ENCODE results near the gene CD276.
"Not testable (repeated sequence)": the region's sequence is repeated elsewhere in the genome, so short reads cannot be mapped to it uniquely, and the experiment has no call there.

Gene CD276

GRCh38 chr15:73722425-73722824, 38.2 kb downstream of the CD276 start:
- no peaks in the 10 kb centered on the region for H3K36me3 ChIP-seq (ENCODE audit: control insufficient read depth in 1 of 2, insufficient read depth in 2 of 2, low read length in 2 of 2)
- no peak overlapping the region for H3K9ac ChIP-seq (ENCODE audit: low read depth in 1 of 2, low read length in 2 of 2)
- no peaks in the 10 kb centered on the region for H3K4me1 ChIP-seq (ENCODE audit: control insufficient read depth in 1 of 2, insufficient read depth in 2 of 2, low read length in 2 of 2)
- H3K27me3 ChIP-seq (ENCODE audit: control insufficient read depth in 1 of 2, insufficient read depth in 2 of 2, low read length in 2 of 2), result no peaks in the 10 kb centered on the region
- no peak overlapping the region for H3K27ac ChIP-seq (ENCODE audit: low read depth, low read length)
- H3K4me3 ChIP-seq (ENCODE audit: low read depth in 1 of 2, low read length in 2 of 2), result no peak overlapping the region
- H3K9me3 ChIP-seq (ENCODE audit: control insufficient read depth in 1 of 2, low read length in 2 of 2), result no peaks in the 10 kb centered on the region

- Histone ChIP-seq H3K27ac (ENCODE audit: low read depth, low read length) (no peak overlapping the region), H3K4me1 (ENCODE audit: control insufficient read depth in 1 of 2, insufficient read depth in 2 of 2, low read length in 2 of 2) (no peaks in the 10 kb centered on the region), H3K9ac (ENCODE audit: low read depth in 1 of 2, low read length in 2 of 2) (no peak overlapping the region), H3K27me3 (ENCODE audit: control insufficient read depth in 1 of 2, insufficient read depth in 2 of 2, low read length in 2 of 2) (no peaks in the 10 kb centered on the region), H3K9me3 (ENCODE audit: control insufficient read depth in 1 of 2, low read length in 2 of 2) (no peaks in the 10 kb centered on the region), H3K36me3 (ENCODE audit: control insufficient read depth in 1 of 2, insufficient read depth in 2 of 2, low read length in 2 of 2) (no peaks in the 10 kb centered on the region), H3K4me3 (ENCODE audit: low read depth in 1 of 2, low read length in 2 of 2) (no peak overlapping the region)
Measured at GRCh38 chr15:73723191-73723590, 39.0 kb downstream of the CD276 start.

GRCh38 chr15:73724212-73724611, 40.0 kb downstream of the CD276 start:
- Histone ChIP-seq H3K27me3 (ENCODE audit: control insufficient read depth in 1 of 2, insufficient read depth in 2 of 2, low read length in 2 of 2) (no peaks in the 10 kb centered on the region), H3K27ac (ENCODE audit: low read depth, low read length) (no peak overlapping the region), H3K36me3 (ENCODE audit: control insufficient read depth in 1 of 2, insufficient read depth in 2 of 2, low read length in 2 of 2) (no peaks in the 10 kb centered on the region), H3K4me3 (ENCODE audit: low read depth in 1 of 2, low read length in 2 of 2) (no peak overlapping the region), H3K9me3 (ENCODE audit: control insufficient read depth in 1 of 2, low read length in 2 of 2) (no peaks in the 10 kb centered on the region), H3K9ac (ENCODE audit: low read depth in 1 of 2, low read length in 2 of 2) (no peak overlapping the region), H3K4me1 (ENCODE audit: control insufficient read depth in 1 of 2, insufficient read depth in 2 of 2, low read length in 2 of 2) (no peaks in the 10 kb centered on the region)

GRCh38 chr15:73727330-73727976, 43.3 kb downstream of the CD276 start:
- H3K27me3 ChIP-seq (ENCODE audit: control insufficient read depth in 1 of 2, insufficient read depth in 2 of 2, low read length in 2 of 2), result no peaks in the 10 kb centered on the region
- H3K9ac ChIP-seq (ENCODE audit: low read depth in 1 of 2, low read length in 2 of 2), result no peak overlapping the region
- no peaks in the 10 kb centered on the region for H3K4me1 ChIP-seq (ENCODE audit: control insufficient read depth in 1 of 2, insufficient read depth in 2 of 2, low read length in 2 of 2)
- no peaks in the 10 kb centered on the region for H3K9me3 ChIP-seq (ENCODE audit: control insufficient read depth in 1 of 2, low read length in 2 of 2)
- H3K36me3 ChIP-seq (ENCODE audit: control insufficient read depth in 1 of 2, insufficient read depth in 2 of 2, low read length in 2 of 2), result no peaks in the 10 kb centered on the region
- H3K4me3 ChIP-seq (ENCODE audit: low read depth in 1 of 2, low read length in 2 of 2), result no peak overlapping the region
- no peak overlapping the region for H3K27ac ChIP-seq (ENCODE audit: low read depth, low read length)

- H3K4me3 ChIP-seq (ENCODE audit: low read depth in 1 of 2, low read length in 2 of 2); H3K36me3 ChIP-seq (ENCODE audit: control insufficient read depth in 1 of 2, insufficient read depth in 2 of 2, low read length in 2 of 2); H3K27ac ChIP-seq (ENCODE audit: low read depth, low read length); H3K9me3 ChIP-seq (ENCODE audit: control insufficient read depth in 1 of 2, low read length in 2 of 2); H3K4me1 ChIP-seq (ENCODE audit: control insufficient read depth in 1 of 2, insufficient read depth in 2 of 2, low read length in 2 of 2); H3K9ac ChIP-seq (ENCODE audit: low read depth in 1 of 2, low read length in 2 of 2); H3K27me3 ChIP-seq (ENCODE audit: control insufficient read depth in 1 of 2, insufficient read depth in 2 of 2, low read length in 2 of 2): not testable (repeated sequence)
Measured at GRCh38 chr15:73732051-73732450, 47.9 kb downstream of the CD276 start.

- no peaks in the 10 kb centered on the region for H3K4me1 ChIP-seq (ENCODE audit: control insufficient read depth in 1 of 2, insufficient read depth in 2 of 2, low read length in 2 of 2)
- H3K27ac ChIP-seq (ENCODE audit: low read depth, low read length), result no peak overlapping the region
- H3K9me3 ChIP-seq (ENCODE audit: control insufficient read depth in 1 of 2, low read length in 2 of 2), result no peaks in the 10 kb centered on the region
- no peak overlapping the region for H3K4me3 ChIP-seq (ENCODE audit: low read depth in 1 of 2, low read length in 2 of 2)
- H3K27me3 ChIP-seq (ENCODE audit: control insufficient read depth in 1 of 2, insufficient read depth in 2 of 2, low read length in 2 of 2), result peaks cover 0 to 3% of the 10 kb centered on the region in 2 donors
- no peaks in the 10 kb centered on the region for H3K36me3 ChIP-seq (ENCODE audit: control insufficient read depth in 1 of 2, insufficient read depth in 2 of 2, low read length in 2 of 2)
- no peak overlapping the region for H3K9ac ChIP-seq (ENCODE audit: low read depth in 1 of 2, low read length in 2 of 2)
Measured at GRCh38 chr15:73732930-73733329, 48.7 kb downstream of the CD276 start.

GRCh38 chr15:73737535-73737934, 53.4 kb downstream of the CD276 start:
- no peaks in the 10 kb centered on the region for H3K36me3 ChIP-seq (ENCODE audit: control insufficient read depth in 1 of 2, insufficient read depth in 2 of 2, low read length in 2 of 2)
- no peak overlapping the region for H3K4me3 ChIP-seq (ENCODE audit: low read depth in 1 of 2, low read length in 2 of 2)
- H3K27ac ChIP-seq (ENCODE audit: low read depth, low read length), result no peak overlapping the region
- H3K27me3 ChIP-seq (ENCODE audit: control insufficient read depth in 1 of 2, insufficient read depth in 2 of 2, low read length in 2 of 2), result peaks cover 0 to 3% of the 10 kb centered on the region in 2 donors
- no peaks in the 10 kb centered on the region for H3K9me3 ChIP-seq (ENCODE audit: control insufficient read depth in 1 of 2, low read length in 2 of 2)
- H3K9ac ChIP-seq (ENCODE audit: low read depth in 1 of 2, low read length in 2 of 2), result no peak overlapping the region
- H3K4me1 ChIP-seq (ENCODE audit: control insufficient read depth in 1 of 2, insufficient read depth in 2 of 2, low read length in 2 of 2), result no peaks in the 10 kb centered on the region

GRCh38 chr15:73740152-73741048, 56.2 kb downstream of the CD276 start:
- Histone ChIP-seq H3K4me3 (ENCODE audit: low read depth in 1 of 2, low read length in 2 of 2) (no peak overlapping the region), H3K9ac (ENCODE audit: low read depth in 1 of 2, low read length in 2 of 2) (no peak overlapping the region), H3K4me1 (ENCODE audit: control insufficient read depth in 1 of 2, insufficient read depth in 2 of 2, low read length in 2 of 2) (no peaks in the 10 kb centered on the region), H3K36me3 (ENCODE audit: control insufficient read depth in 1 of 2, insufficient read depth in 2 of 2, low read length in 2 of 2) (no peaks in the 10 kb centered on the region), H3K27ac (ENCODE audit: low read depth, low read length) (no peak overlapping the region), H3K9me3 (ENCODE audit: control insufficient read depth in 1 of 2, low read length in 2 of 2) (no peaks in the 10 kb centered on the region), H3K27me3 (ENCODE audit: control insufficient read depth in 1 of 2, insufficient read depth in 2 of 2, low read length in 2 of 2) (no peaks in the 10 kb centered on the region)

GRCh38 chr15:73741321-73741836, 57.2 kb downstream of the CD276 start:
- Histone ChIP-seq H3K4me3 (ENCODE audit: low read depth in 1 of 2, low read length in 2 of 2) (no peak overlapping the region), H3K27ac (ENCODE audit: low read depth, low read length) (no peak overlapping the region), H3K27me3 (ENCODE audit: control insufficient read depth in 1 of 2, insufficient read depth in 2 of 2, low read length in 2 of 2) (no peaks in the 10 kb centered on the region), H3K36me3 (ENCODE audit: control insufficient read depth in 1 of 2, insufficient read depth in 2 of 2, low read length in 2 of 2) (no peaks in the 10 kb centered on the region), H3K9ac (ENCODE audit: low read depth in 1 of 2, low read length in 2 of 2) (no peak overlapping the region), H3K9me3 (ENCODE audit: control insufficient read depth in 1 of 2, low read length in 2 of 2) (no peaks in the 10 kb centered on the region), H3K4me1 (ENCODE audit: control insufficient read depth in 1 of 2, insufficient read depth in 2 of 2, low read length in 2 of 2) (no peaks in the 10 kb centered on the region)

- H3K27ac ChIP-seq (ENCODE audit: low read depth, low read length), result no peak overlapping the region
- no peak overlapping the region for H3K9ac ChIP-seq (ENCODE audit: low read depth in 1 of 2, low read length in 2 of 2)
- H3K36me3 ChIP-seq (ENCODE audit: control insufficient read depth in 1 of 2, insufficient read depth in 2 of 2, low read length in 2 of 2), result no peaks in the 10 kb centered on the region
- no peaks in the 10 kb centered on the region for H3K4me1 ChIP-seq (ENCODE audit: control insufficient read depth in 1 of 2, insufficient read depth in 2 of 2, low read length in 2 of 2)
- H3K4me3 ChIP-seq (ENCODE audit: low read depth in 1 of 2, low read length in 2 of 2), result no peak overlapping the region
- H3K27me3 ChIP-seq (ENCODE audit: control insufficient read depth in 1 of 2, insufficient read depth in 2 of 2, low read length in 2 of 2), result no peaks in the 10 kb centered on the region
- H3K9me3 ChIP-seq (ENCODE audit: control insufficient read depth in 1 of 2, low read length in 2 of 2), result no peaks in the 10 kb centered on the region
Measured at GRCh38 chr15:73744293-73744692, 60.1 kb downstream of the CD276 start.

Data from duodenal mucosa (tissue), 2 donors.